ENCODE results near the gene AWAT1. TPM values are rescaled to one million over a fixed set of nuclear protein-coding genes. Genes with fewer than 3 reads are reported as not detected.
"Not testable (repeated sequence)": the region's sequence is repeated elsewhere in the genome, so short reads cannot be mapped to it uniquely, and the experiment has no call there.

AWAT1 gene
- polyA plus RNA-seq, 1 donor from 2014 or later, result not detected

GRCh38 chrX:70241501-70241900 lies 7.0 kb downstream of the AWAT1 start:
- Histone ChIP-seq H3F3A (ENCODE audit: insufficient read depth, low read length, poor library complexity, severe bottlenecking) (no peaks in the 10 kb centered on the region), H3K4me2 (ENCODE audit: low read length) (no peak overlapping the region), H3K36me3 (ENCODE audit: insufficient read depth, low read length) (no peaks in the 10 kb centered on the region), H3K79me2 (replicated peaks; ENCODE audit: insufficient read depth, low read length) (no peaks in the 10 kb centered on the region), H3K9me2 (ENCODE audit: insufficient read depth, low read length) (no peaks in the 10 kb centered on the region), H3K27ac (ENCODE audit: low read length) (no peak overlapping the region), H3K27me3 (ENCODE audit: insufficient read depth, low read depth, low read length) (no peaks in the 10 kb centered on the region), H3K4me3 (ENCODE audit: low read length) (no peak overlapping the region), H3K9ac (ENCODE audit: low read length) (no peak overlapping the region), H4K20me1 (ENCODE audit: insufficient read depth) (no peaks in the 10 kb centered on the region), H2AFZ (ENCODE audit: low read depth, low read length) (no peak overlapping the region), H3K9me3 (ENCODE audit: low read length) (no peaks in the 10 kb centered on the region)
- TF ChIP-seq TAF1 (IDR thresholded peaks at IDR 0.05; ENCODE audit: low read depth) (no peak), MXI1 (conservative IDR thresholded peaks at IDR 0.05; ENCODE audit: poor library complexity, severe bottlenecking) (no peak), REST (IDR thresholded peaks at IDR 0.05; ENCODE audit: borderline replicate concordance) (no peak), CTCF (IDR thresholded peaks at IDR 0.05; ENCODE audit: poor library complexity, severe bottlenecking) (no peak), EZH2 (IDR thresholded peaks at IDR 0.05; ENCODE audit: borderline replicate concordance, insufficient read depth, low read length, poor library complexity, severe bottlenecking) (no peak)

GRCh38 chrX:70243601-70244000 lies 9.1 kb downstream of the AWAT1 start:
- H3K27ac ChIP-seq (ENCODE audit: low read length), result not testable (repeated sequence)

DNA sequence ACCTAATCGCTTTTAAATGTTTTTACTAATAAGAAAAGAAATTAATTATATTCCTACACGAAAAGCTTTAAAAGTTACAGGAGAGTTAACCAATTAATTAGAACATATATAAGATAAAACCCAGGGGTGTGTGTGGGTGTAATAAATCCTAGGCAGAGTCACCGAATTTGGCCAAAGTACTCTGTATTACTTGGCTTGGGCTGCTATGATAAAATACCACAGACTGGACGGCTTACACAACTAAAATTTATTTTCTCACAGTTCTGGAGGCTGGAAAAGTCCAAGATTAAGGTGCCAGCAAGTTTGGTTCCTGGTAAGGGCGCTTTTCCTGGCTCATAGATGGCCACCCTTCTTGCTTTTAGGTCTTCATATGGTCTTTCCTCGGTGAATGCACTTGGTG lies 10.4 kb downstream of the AWAT1 start:
- no peak for TF ChIP-seq RAD21 (conservative IDR thresholded peaks at IDR 0.05)
- TF ChIP-seq TAF1 (IDR thresholded peaks at IDR 0.05; ENCODE audit: low read depth), result no peak
- no peak for TF ChIP-seq EZH2 (IDR thresholded peaks at IDR 0.05; ENCODE audit: borderline replicate concordance, insufficient read depth, low read length, poor library complexity, severe bottlenecking)
- TF ChIP-seq REST (IDR thresholded peaks at IDR 0.05; ENCODE audit: borderline replicate concordance), result no peak
- no peak for TF ChIP-seq CTCF (IDR thresholded peaks at IDR 0.05; ENCODE audit: poor library complexity, severe bottlenecking)
- TF ChIP-seq EP300 (conservative IDR thresholded peaks at IDR 0.05; ENCODE audit: poor library complexity, severe bottlenecking), result no peak
- TF ChIP-seq POLR2AphosphoS5 (IDR thresholded peaks at IDR 0.05), result no peak
- no peak for TF ChIP-seq SMC3 (conservative IDR thresholded peaks at IDR 0.05; ENCODE audit: poor library complexity)
- no peak for TF ChIP-seq MXI1 (conservative IDR thresholded peaks at IDR 0.05; ENCODE audit: poor library complexity, severe bottlenecking)
- no peak overlapping the region for H3K4me3 ChIP-seq (ENCODE audit: low read length)
- H4K20me1 ChIP-seq (ENCODE audit: insufficient read depth), result no peaks in the 10 kb centered on the region
- H3K9me2 ChIP-seq (ENCODE audit: insufficient read depth, low read length), result no peaks in the 10 kb centered on the region
- H3K36me3 ChIP-seq (ENCODE audit: insufficient read depth, low read length), result no peaks in the 10 kb centered on the region
- H3K9ac ChIP-seq (ENCODE audit: low read length), result no peak overlapping the region
- no peaks in the 10 kb centered on the region for H3F3A ChIP-seq (ENCODE audit: insufficient read depth, low read length, poor library complexity, severe bottlenecking)
- no peaks in the 10 kb centered on the region for H3K27me3 ChIP-seq (ENCODE audit: insufficient read depth, low read depth, low read length)
- no peak overlapping the region for H2AFZ ChIP-seq (ENCODE audit: low read depth, low read length)
- H3K9me3 ChIP-seq (ENCODE audit: low read length), result no peaks in the 10 kb centered on the region
- no peak overlapping the region for H3K4me2 ChIP-seq (ENCODE audit: low read length)
- H3K27ac ChIP-seq (ENCODE audit: low read length), result no peak overlapping the region
- H3K79me2 ChIP-seq (replicated peaks; ENCODE audit: insufficient read depth, low read length), result no peaks in the 10 kb centered on the region

More at GRCh38 chrX:70243601-70244000, 9.1 kb downstream of the AWAT1 start:
- not testable (repeated sequence) for H3K79me2 ChIP-seq (replicated peaks; ENCODE audit: insufficient read depth, low read length); H3K9ac ChIP-seq (ENCODE audit: low read length); H3K9me3 ChIP-seq (ENCODE audit: low read length); H2AFZ ChIP-seq (ENCODE audit: low read depth, low read length); H3K4me3 ChIP-seq (ENCODE audit: low read length); H3K27me3 ChIP-seq (ENCODE audit: insufficient read depth, low read depth, low read length); H3K9me2 ChIP-seq (ENCODE audit: insufficient read depth, low read length); H3K36me3 ChIP-seq (ENCODE audit: insufficient read depth, low read length); H3K4me2 ChIP-seq (ENCODE audit: low read length); H4K20me1 ChIP-seq (ENCODE audit: insufficient read depth); H3F3A ChIP-seq (ENCODE audit: insufficient read depth, low read length, poor library complexity, severe bottlenecking)

Data from neural cell (in vitro differentiated cells).